ENCODE results near the gene ADIPOQ. TPM values are rescaled to one million over a fixed set of nuclear protein-coding genes. Genes with fewer than 3 reads are reported as not detected.
"Not testable (repeated sequence)": the region's sequence is repeated elsewhere in the genome, so short reads cannot be mapped to it uniquely, and the experiment has no call there.

The ADIPOQ gene
- total RNA-seq, 3 donors from 2014 or later (not counting 1 experiment from before 2014, with no cell fraction given) = not detected

DNA sequence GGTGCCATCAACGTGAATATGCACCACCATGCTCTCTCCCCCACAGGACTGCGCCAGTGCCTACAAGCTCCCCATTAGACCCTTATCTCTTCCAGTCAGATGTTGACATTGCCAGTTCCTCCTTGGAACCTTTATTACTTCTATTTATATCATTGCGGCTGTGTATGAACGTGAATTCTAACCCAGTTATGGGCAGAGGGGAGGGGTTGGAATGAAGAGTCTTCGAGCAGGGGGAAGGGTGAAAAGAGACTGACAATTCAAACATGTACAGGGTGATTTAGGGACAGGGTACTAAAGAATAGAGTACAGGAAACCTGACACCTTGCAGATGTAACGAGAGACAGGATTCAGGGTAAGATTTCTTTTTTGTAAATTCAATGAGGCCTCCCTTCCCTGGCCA lies 46.1 kb downstream of the ADIPOQ start:
- no peaks in the 10 kb centered on the region for H3K36me3 Mint-ChIP-seq
- TF ChIP-seq, protein P1, sequence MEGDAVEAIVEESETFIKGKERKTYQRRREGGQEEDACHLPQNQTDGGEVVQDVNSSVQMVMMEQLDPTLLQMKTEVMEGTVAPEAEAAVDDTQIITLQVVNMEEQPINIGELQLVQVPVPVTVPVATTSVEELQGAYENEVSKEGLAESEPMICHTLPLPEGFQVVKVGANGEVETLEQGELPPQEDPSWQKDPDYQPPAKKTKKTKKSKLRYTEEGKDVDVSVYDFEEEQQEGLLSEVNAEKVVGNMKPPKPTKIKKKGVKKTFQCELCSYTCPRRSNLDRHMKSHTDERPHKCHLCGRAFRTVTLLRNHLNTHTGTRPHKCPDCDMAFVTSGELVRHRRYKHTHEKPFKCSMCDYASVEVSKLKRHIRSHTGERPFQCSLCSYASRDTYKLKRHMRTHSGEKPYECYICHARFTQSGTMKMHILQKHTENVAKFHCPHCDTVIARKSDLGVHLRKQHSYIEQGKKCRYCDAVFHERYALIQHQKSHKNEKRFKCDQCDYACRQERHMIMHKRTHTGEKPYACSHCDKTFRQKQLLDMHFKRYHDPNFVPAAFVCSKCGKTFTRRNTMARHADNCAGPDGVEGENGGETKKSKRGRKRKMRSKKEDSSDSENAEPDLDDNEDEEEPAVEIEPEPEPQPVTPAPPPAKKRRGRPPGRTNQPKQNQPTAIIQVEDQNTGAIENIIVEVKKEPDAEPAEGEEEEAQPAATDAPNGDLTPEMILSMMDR (IDR thresholded peaks at IDR 0.05) = no peak
- no peak for ATAC-seq
- no peaks in the 10 kb centered on the region for H3K9me3 ChIP-seq (ENCODE audit: control insufficient read depth, insufficient read depth, low read length)
- no peak overlapping the region for H3K4me3 ChIP-seq (ENCODE audit: low read length)
- H3K27ac ChIP-seq (ENCODE audit: low read length) = no peak overlapping the region
- WGBS (ENCODE audit: insufficient coverage) = 41% methylated on average over 5 of the region's 6 CpGs
- no peaks in the 10 kb centered on the region for H3K27me3 Mint-ChIP-seq (ENCODE audit: low read depth in 2 of 2)
- H3K27ac Mint-ChIP-seq = no peak overlapping the region
- intact Hi-C loops (cut with micrococcal nuclease) = loop anchor here (10.0 kb wide), 1 partner anchor 46 kb away; the partner anchor contains the start of gene ST6GAL1
- H3K9me3 Mint-ChIP-seq = no peaks in the 10 kb centered on the region
- peaks cover 14 to 16% of the 10 kb centered on the region in 2 donors for H3K4me1 Mint-ChIP-seq
- H3K4me3 Mint-ChIP-seq = no peak overlapping the region
- DNase-seq = no peak
- H3K36me3 ChIP-seq (ENCODE audit: control insufficient read depth, insufficient read depth, low read length) = no peaks in the 10 kb centered on the region
- no peaks in the 10 kb centered on the region for H3K27me3 ChIP-seq (ENCODE audit: control insufficient read depth, insufficient read depth, low read length)
- H3K4me1 ChIP-seq (ENCODE audit: control insufficient read depth, insufficient read depth, low read length) = peaks cover 5% of the 10 kb centered on the region

DNA sequence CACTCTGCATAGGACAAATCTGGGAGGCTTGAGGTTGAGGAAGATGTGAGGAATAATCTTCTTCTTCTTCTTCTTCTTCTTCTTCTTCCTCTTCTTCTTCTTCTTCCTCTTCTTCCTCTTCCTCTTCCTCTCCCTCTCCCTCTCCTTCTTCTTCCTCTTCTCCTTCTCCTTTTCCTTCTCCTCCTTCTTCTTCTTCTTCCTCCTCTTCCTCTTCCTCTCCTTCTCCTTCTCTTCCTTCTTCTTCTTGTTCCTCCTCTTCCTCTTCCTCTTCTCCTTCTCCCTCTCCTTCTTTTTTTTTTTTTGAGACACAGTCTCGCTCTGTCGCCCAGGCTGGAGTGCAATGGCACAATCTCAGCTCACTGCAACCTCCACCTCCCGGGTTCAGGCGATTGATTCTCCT lies 47.2 kb downstream of the ADIPOQ start:
- not testable (repeated sequence) for DNase-seq; H3K9me3 ChIP-seq (ENCODE audit: control insufficient read depth, insufficient read depth, low read length); H3K36me3 Mint-ChIP-seq; ATAC-seq; H3K27me3 ChIP-seq (ENCODE audit: control insufficient read depth, insufficient read depth, low read length); H3K4me3 ChIP-seq (ENCODE audit: low read length); H3K4me3 Mint-ChIP-seq; H3K27ac Mint-ChIP-seq; H3K27ac ChIP-seq (ENCODE audit: low read length); H3K36me3 ChIP-seq (ENCODE audit: control insufficient read depth, insufficient read depth, low read length); H3K27me3 Mint-ChIP-seq (ENCODE audit: low read depth in 2 of 2); H3K4me1 ChIP-seq (ENCODE audit: control insufficient read depth, insufficient read depth, low read length); H3K9me3 Mint-ChIP-seq
- H3K4me1 Mint-ChIP-seq = peaks cover 9 to 12% of the 10 kb centered on the region in 2 donors
- intact Hi-C loops (cut with micrococcal nuclease) = loop anchor here (10.0 kb wide), 1 partner anchor 45 kb away; the partner anchor contains the start of gene ST6GAL1
- WGBS (ENCODE audit: insufficient coverage) = 93% methylated on average over 4 of the region's 4 CpGs

DNA sequence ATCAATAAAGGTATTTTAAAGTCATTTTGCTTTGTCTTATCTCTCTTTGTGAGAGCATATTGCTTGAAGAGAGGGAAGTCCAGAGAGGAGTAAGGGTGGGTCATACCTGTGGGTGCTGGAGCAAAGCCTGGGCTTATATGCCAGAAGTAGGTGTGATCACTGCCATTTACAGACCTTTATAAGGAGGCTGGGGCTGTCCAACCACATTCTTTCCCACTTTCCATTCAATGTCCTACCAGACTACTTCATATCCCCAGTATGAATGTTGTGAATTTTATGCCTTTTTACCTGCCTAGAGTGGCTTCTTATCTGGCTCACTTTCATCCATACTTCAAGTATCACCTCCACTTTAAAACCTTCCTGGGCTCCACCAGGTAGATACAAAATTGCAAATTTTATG lies 48.4 kb downstream of the ADIPOQ start:
- H3K4me1 ChIP-seq (ENCODE audit: control insufficient read depth, insufficient read depth, low read length) = no peaks in the 10 kb centered on the region
- H3K9me3 ChIP-seq (ENCODE audit: control insufficient read depth, insufficient read depth, low read length) = peaks cover 2% of the 10 kb centered on the region
- no peaks in the 10 kb centered on the region for H3K27me3 Mint-ChIP-seq (ENCODE audit: low read depth in 2 of 2)
- intact Hi-C loops (cut with micrococcal nuclease) = no loop called here
- TF ChIP-seq, protein P1 (IDR thresholded peaks at IDR 0.05) = no peak
- H3K4me3 ChIP-seq (ENCODE audit: low read length) = no peak overlapping the region
- ATAC-seq = no peak
- no peak overlapping the region for H3K27ac Mint-ChIP-seq
- no peak overlapping the region for H3K4me3 Mint-ChIP-seq
- H3K4me1 Mint-ChIP-seq = peaks cover 9 to 12% of the 10 kb centered on the region in 2 donors
- no peaks in the 10 kb centered on the region for H3K36me3 ChIP-seq (ENCODE audit: control insufficient read depth, insufficient read depth, low read length)
- no peaks in the 10 kb centered on the region for H3K9me3 Mint-ChIP-seq
- no peak overlapping the region for H3K27ac ChIP-seq (ENCODE audit: low read length)
- DNase-seq = no peak
- H3K27me3 ChIP-seq (ENCODE audit: control insufficient read depth, insufficient read depth, low read length) = no peaks in the 10 kb centered on the region
- H3K36me3 Mint-ChIP-seq = no peaks in the 10 kb centered on the region

DNA sequence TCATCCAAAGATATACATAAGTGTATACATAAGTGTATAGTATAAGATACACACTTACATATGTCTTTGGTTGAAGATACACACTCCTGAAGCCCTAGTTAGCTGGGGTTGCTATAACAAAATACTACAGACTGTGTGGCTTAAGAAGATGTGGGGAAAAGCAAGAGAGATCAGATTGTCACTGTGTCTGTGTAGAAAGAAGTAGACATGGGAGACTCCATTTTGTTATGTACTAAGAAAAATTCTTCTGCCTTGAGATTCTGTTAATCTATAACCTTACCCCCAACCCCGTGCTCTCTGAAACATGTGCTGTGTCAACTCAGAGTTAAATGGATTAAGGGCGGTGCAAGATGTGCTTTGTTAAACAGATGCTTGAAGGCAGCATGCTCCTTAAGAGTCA lies 50.6 kb downstream of the ADIPOQ start:
- H3K27ac ChIP-seq (ENCODE audit: low read length); H3K9me3 ChIP-seq (ENCODE audit: control insufficient read depth, insufficient read depth, low read length); H3K36me3 ChIP-seq (ENCODE audit: control insufficient read depth, insufficient read depth, low read length); H3K4me3 Mint-ChIP-seq; H3K4me3 ChIP-seq (ENCODE audit: low read length); H3K27ac Mint-ChIP-seq; H3K36me3 Mint-ChIP-seq; intact Hi-C loops (cut with micrococcal nuclease); H3K9me3 Mint-ChIP-seq; H3K27me3 ChIP-seq (ENCODE audit: control insufficient read depth, insufficient read depth, low read length); ATAC-seq; DNase-seq; H3K4me1 ChIP-seq (ENCODE audit: control insufficient read depth, insufficient read depth, low read length); H3K27me3 Mint-ChIP-seq (ENCODE audit: low read depth in 2 of 2): not testable (repeated sequence)
- whole genome bisulfite sequencing (ENCODE audit: insufficient coverage) = no CpG with 5 or more reads among the region's 2 CpGs
- H3K4me1 Mint-ChIP-seq = peaks cover 11 to 19% of the 10 kb centered on the region in 2 donors

Measured in natural killer cell (primary cell).